Tongue (tissue), 2 donors: ENCODE measurements around the gene PAX3. TPM values are rescaled to one million over a fixed set of nuclear protein-coding genes. Genes with fewer than 3 reads are reported as not detected.

Experiments used
- DNase-seq: peaks from one replicate; pipeline ENCODE4 v3.0.0-alpha.2; 2015
- total RNA-seq: library from RNA; depleted of rRNA; stranded (reverse); fragments of >200 nt; gene quantifications from one replicate; pipeline ENCODE4 v1.2.3, GENCODE V29; 2014

Gene PAX3
- 4.8 TPM for total RNA-seq

GRCh38 chr2:222298311-222299150 is at the start of gene PAX3:
Gene PAX3, minus strand, starts transcription at chr2:222298998. Its CDS starts 383 bp downstream, at chr2:222298615.
- peak; percentile 70 for DNase-seq

GRCh38 chr2:222341331-222341730 is 42.5 kb upstream of the PAX3 start:
- DNase-seq: no peak

GRCh38 chr2:222338374-222338773 is 39.6 kb upstream of the PAX3 start:
- DNase-seq: no peak

GRCh38 chr2:222336931-222337330 is 38.1 kb upstream of the PAX3 start:
- DNase-seq: no peak

- no peak for DNase-seq
Observed at GRCh38 chr2:222336442-222336841, 37.6 kb upstream of the PAX3 start.

GRCh38 chr2:222334914-222335313 is 36.1 kb upstream of the PAX3 start:
- DNase-seq: no peak

GRCh38 chr2:222333397-222333796 is 34.6 kb upstream of the PAX3 start:
- no peak for DNase-seq

- DNase-seq: no peak
Observed at GRCh38 chr2:222332116-222332515, 33.3 kb upstream of the PAX3 start.

GRCh38 chr2:222330910-222331309 is 32.1 kb upstream of the PAX3 start:
- no peak for DNase-seq

GRCh38 chr2:222322236-222322635 is 23.4 kb upstream of the PAX3 start:
- DNase-seq: no peak

GRCh38 chr2:222320436-222321395 is 21.9 kb upstream of the PAX3 start:
- peak; percentile 66 for DNase-seq

- DNase-seq: peak; percentile 50
Observed at GRCh38 chr2:222319586-222320435, 21.0 kb upstream of the PAX3 start.

GRCh38 chr2:222318712-222319585 is 20.2 kb upstream of the PAX3 start:
- DNase-seq: no peak

GRCh38 chr2:222318026-222318711 is 19.4 kb upstream of the PAX3 start:
- peak; percentile 88 for DNase-seq

- no peak for DNase-seq
Observed at GRCh38 chr2:222315443-222316121, 16.8 kb upstream of the PAX3 start.

- no peak for DNase-seq
Observed at GRCh38 chr2:222313816-222314215, 15.0 kb upstream of the PAX3 start.

GRCh38 chr2:222311978-222312738 is 13.4 kb upstream of the PAX3 start:
- DNase-seq: no peak

- DNase-seq: no peak
Observed at GRCh38 chr2:222311319-222311977, 12.7 kb upstream of the PAX3 start.
